Measurements from ENCODE around the gene CCDC159.
A peak's percentile ranks its signal among the peaks of the same experiment; 100 is the strongest.

CCDC159 gene

DNA sequence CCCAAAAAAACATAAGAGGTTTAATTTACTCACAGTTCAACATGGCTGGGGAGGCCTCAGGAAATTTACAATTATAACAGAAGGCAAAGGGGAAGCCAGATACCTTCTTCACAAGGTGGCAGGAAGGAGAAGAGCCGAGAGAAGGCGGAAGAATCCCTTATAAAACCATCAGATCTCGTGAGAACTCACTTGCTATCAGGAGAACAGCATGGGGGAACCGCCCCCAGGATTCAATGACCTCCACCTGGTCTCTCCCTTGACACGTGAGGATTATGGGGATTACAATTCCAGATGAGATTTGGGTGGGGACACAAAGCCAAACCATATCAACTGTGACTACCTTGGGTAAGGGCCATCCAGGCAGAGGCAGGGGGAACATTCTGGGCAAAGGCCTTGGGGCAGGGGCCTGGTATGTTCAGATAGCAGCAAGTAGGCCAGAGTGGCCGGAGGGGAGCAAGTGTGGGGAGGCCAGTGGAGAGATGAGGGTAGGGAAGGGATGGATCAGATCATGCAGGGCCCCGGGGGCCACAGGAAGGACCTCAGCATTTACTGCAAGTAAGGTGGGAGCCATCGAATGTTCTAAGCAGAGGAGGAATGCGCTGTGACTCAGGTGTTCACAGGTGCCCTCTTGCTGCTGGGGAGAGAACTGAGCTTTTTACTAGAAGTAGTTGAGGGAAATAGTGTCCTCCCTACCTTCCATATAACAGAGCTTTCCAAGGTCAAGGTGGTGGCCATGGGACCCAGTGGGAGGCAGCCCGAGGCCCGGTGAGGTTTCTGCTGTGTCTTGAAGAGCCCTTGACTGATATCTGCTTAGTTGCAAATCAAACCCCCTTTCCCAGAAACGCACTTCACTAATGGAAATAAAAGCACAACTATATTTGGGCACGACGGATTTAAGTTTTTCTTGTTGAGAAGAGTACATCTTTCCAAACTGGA, 24.9 kb upstream of the CCDC159 start:
- TF ChIP-seq, protein P1, sequence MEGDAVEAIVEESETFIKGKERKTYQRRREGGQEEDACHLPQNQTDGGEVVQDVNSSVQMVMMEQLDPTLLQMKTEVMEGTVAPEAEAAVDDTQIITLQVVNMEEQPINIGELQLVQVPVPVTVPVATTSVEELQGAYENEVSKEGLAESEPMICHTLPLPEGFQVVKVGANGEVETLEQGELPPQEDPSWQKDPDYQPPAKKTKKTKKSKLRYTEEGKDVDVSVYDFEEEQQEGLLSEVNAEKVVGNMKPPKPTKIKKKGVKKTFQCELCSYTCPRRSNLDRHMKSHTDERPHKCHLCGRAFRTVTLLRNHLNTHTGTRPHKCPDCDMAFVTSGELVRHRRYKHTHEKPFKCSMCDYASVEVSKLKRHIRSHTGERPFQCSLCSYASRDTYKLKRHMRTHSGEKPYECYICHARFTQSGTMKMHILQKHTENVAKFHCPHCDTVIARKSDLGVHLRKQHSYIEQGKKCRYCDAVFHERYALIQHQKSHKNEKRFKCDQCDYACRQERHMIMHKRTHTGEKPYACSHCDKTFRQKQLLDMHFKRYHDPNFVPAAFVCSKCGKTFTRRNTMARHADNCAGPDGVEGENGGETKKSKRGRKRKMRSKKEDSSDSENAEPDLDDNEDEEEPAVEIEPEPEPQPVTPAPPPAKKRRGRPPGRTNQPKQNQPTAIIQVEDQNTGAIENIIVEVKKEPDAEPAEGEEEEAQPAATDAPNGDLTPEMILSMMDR (IDR thresholded peaks at IDR 0.05; ENCODE audit: unreplicated experiment in 3 of 3) = no peak
- H3K27ac Mint-ChIP-seq = peak overlapping the region; percentile 75 to 80 (median 78)
- peaks cover 4% of the 10 kb centered on the region for H3K9me3 Mint-ChIP-seq
- peaks cover 7% of the 10 kb centered on the region for H3K36me3 Mint-ChIP-seq (ENCODE audit: low read depth)
- peaks cover 32% of the 10 kb centered on the region for H3K4me1 Mint-ChIP-seq
- no peaks in the 10 kb centered on the region for H3K27me3 Mint-ChIP-seq (ENCODE audit: low read depth)
- peak overlapping the region in 2 of 3 experiments; percentile 2 to 6 for H3K4me3 Mint-ChIP-seq

DNA sequence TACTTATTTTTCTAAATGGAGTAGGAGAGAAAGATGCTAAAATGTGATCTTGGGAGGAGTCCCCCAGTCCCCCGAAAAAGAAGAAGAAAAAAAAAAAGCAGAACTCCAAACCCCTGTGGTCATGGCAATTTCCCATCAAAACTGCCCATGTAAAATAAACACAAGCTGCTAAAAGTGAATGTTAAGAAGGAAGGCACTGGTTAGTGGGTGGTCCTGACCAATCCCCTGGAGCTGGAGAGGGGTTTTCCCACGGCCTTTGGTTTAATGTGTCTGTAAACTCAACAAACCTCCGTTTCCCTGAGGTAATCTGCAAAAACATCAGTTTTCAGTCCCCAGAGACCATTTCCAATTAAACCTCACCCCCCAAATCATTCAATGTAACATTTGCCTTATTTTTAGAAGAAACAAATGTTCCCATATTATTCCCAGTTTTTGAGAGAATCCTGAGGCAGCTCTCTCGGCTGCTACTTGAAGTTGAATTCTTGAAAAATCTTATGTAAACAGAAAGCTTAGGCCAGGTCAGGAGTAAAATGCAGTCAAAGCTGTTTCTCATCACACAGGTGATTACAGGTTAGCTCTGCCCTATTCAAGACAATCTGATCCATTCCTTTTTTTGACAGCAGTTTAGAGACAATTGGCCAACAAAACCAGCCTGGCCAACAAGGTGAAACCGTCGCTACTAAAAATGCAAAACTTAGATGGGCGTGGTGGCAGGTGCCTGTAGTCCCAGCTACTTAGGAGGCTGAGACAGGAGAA, 23.9 kb upstream of the CCDC159 start:
- Mint-ChIP-seq H3K4me1 (peaks cover 32% of the 10 kb centered on the region), H3K9me3 (no peaks in the 10 kb centered on the region), H3K27ac (peak overlapping the region; percentile 75 to 80 (median 78)), H3K4me3 (peak overlapping the region in 2 of 3 experiments; percentile 2 to 6), H3K36me3 (ENCODE audit: low read depth) (peaks cover 13% of the 10 kb centered on the region), H3K27me3 (ENCODE audit: low read depth) (no peaks in the 10 kb centered on the region)
- TF ChIP-seq, protein P1 (IDR thresholded peaks at IDR 0.05; ENCODE audit: unreplicated experiment in 3 of 3) = no peak

DNA sequence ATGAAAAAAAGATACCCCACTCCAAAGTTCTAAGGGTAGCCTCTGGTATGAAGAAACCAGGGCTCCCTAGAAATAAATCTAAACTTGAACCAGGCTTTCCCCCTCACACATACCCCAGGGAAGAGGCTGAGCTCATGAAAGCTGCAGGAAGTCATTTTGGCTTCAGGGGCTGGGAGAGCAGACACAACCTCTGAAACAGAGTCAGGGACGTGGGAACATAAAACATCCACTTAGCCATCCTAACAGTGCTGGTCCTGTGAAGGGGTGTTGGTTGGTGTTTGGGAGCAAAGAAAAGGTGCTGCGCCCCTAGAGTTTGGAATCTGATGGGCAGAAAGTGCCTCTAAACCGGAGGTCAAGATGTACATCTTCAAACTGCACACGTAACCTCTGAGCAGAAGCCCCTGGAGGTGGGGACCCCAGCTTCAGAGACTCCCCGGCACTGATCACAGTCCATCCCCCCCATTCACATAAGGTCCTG, 22.7 kb upstream of the CCDC159 start:
- TF ChIP-seq, protein P1 (IDR thresholded peaks at IDR 0.05; ENCODE audit: unreplicated experiment in 3 of 3) = no peak
- no peaks in the 10 kb centered on the region for H3K27me3 Mint-ChIP-seq (ENCODE audit: low read depth)
- peak overlapping the region in 1 of 3 experiments; percentile 42 for H3K4me3 Mint-ChIP-seq
- peaks cover 32% of the 10 kb centered on the region for H3K4me1 Mint-ChIP-seq
- no peaks in the 10 kb centered on the region for H3K9me3 Mint-ChIP-seq
- peaks cover 13% of the 10 kb centered on the region for H3K36me3 Mint-ChIP-seq (ENCODE audit: low read depth)
- H3K27ac Mint-ChIP-seq = peak overlapping the region; percentile 93 to 97 (median 95)

DNA sequence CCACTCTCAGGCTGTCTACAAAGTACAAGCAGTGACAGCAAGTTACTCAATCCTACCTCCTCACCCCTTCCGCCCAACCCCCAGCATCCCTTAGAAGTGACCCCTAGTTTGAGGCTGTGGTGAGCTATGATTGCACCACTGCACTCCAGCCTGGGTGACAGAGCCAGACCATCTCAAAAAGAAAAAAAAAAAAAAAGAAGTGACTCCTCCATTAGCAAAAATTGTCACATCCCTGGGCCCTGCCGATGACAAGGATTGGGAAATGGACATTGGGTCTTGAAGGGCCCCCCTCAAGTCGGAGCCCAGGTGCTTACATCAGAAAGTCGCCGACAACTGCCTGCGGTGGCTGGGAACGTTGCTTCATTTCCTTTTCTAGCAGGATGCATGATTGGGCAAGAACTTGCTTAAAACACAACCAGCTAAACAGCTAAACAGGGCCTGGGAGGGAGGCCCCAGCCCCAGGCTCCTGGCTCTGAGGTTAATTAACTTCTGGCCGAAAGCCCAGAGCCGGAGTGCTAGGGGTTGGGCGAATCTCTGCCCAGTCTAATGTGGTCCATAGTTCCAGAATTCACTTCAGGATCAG, 22.1 kb upstream of the CCDC159 start:
- H3K4me3 Mint-ChIP-seq = peak overlapping the region; percentile 42 to 62 (median 60)
- TF ChIP-seq, protein P1 (IDR thresholded peaks at IDR 0.05; ENCODE audit: unreplicated experiment in 3 of 3) = no peak
- H3K27ac Mint-ChIP-seq = peak overlapping the region; percentile 93 to 97 (median 95)
- no peaks in the 10 kb centered on the region for H3K9me3 Mint-ChIP-seq
- peaks cover 13% of the 10 kb centered on the region for H3K36me3 Mint-ChIP-seq (ENCODE audit: low read depth)
- no peaks in the 10 kb centered on the region for H3K27me3 Mint-ChIP-seq (ENCODE audit: low read depth)
- H3K4me1 Mint-ChIP-seq = peaks cover 32% of the 10 kb centered on the region

DNA sequence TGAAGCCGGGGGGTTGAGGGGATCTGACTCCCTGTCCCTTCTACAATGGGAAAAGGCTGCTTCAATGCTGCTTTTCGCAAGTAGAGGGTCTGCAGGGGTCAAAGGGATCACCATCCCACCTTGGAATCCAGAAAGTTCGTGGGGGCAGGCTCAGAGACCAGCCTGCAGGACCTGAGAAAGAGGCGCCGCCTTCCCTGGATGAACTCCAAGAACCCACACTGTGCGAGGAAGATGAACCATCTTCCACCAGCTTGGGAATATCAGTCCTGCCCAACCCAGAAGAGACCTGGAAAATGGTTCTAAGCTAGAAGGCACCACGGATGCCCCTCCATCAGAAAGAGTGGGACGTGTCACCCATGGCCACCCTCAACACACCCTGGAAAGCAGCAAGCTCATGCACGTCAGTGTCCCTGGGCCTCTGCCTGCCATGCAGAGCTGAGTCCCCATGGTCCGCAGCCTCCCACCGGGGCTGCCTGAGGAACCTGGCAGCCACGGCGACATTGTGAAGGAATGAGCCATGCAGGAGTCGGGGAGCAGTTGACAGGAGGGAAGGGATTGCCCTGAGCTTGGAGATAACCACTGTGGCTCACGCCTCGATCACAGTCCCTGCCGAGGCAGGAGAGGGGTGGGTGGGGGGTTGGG, 21.4 kb upstream of the CCDC159 start:
- H3K27me3 Mint-ChIP-seq (ENCODE audit: low read depth) = no peaks in the 10 kb centered on the region

More for the DNA sequence above, 21.4 kb upstream of the CCDC159 start:
- Mint-ChIP-seq H3K4me3 (no peak overlapping the region), H3K27ac (peak overlapping the region; percentile 93 to 97 (median 95)), H3K9me3 (no peaks in the 10 kb centered on the region), H3K4me1 (peaks cover 32% of the 10 kb centered on the region), H3K36me3 (ENCODE audit: low read depth) (peaks cover 16% of the 10 kb centered on the region)
- TF ChIP-seq, protein P1 (IDR thresholded peaks at IDR 0.05; ENCODE audit: unreplicated experiment in 3 of 3) = no peak
